Stimulated activated naive CD8-positive, alpha-beta T cell treated with anti-CD3 and anti-CD28 coated beads, Interleukin-15, amount 100 ng/mL, for 72 hours (primary cell): ENCODE results near the gene GAB4.

Source experiments
- ATAC-seq: fragments of 150-1000 bp; cut with Tn5 transposase; 2 replicates; pipeline ENCODE4 v1.10.0; 2021; ENCODE audit warnings: mild to moderate bottlenecking, moderate library complexity
- DNase-seq, 2 donors: peaks; one replicate each; pipeline ENCODE4 v3.0.0; 2021 to 2022
- H3K27ac Mint-ChIP-seq, 2 donors: one replicate each; pipeline ENCODE4 v1.8.0; 2022; ENCODE audit warnings: mild to moderate bottlenecking in 2 of 2, mixed read lengths in 2 of 2, moderate library complexity in 2 of 2
- H3K27me3 Mint-ChIP-seq: one replicate; pipeline ENCODE4 v1.8.0; 2022; ENCODE audit warnings: mixed read lengths
- H3K4me1 Mint-ChIP-seq: one replicate; pipeline ENCODE4 v1.8.0; 2022; ENCODE audit warnings: mild to moderate bottlenecking, mixed read lengths
- H3K4me3 Mint-ChIP-seq, 2 donors: one replicate each; pipeline ENCODE4 v1.8.0; 2022; ENCODE audit warnings: mild to moderate bottlenecking in 2 of 2, mixed read lengths in 2 of 2, moderate library complexity in 1 of 2
- H3K9me3 Mint-ChIP-seq, 2 donors: one replicate each; pipeline ENCODE4 v1.8.0; 2022; ENCODE audit warnings: mixed read lengths in 2 of 2

Gene GAB4

GRCh38 chr22:17013396-17014100 lies 5.5 kb upstream of the GAB4 start:
- H3K9me3 Mint-ChIP-seq = no peaks in the 10 kb centered on the region
- H3K27ac Mint-ChIP-seq = no peak overlapping the region
- DNase-seq (no peak), ATAC-seq (no peak)
- no peak overlapping the region for H3K4me3 Mint-ChIP-seq
- H3K4me1 Mint-ChIP-seq = no peaks in the 10 kb centered on the region
- H3K27me3 Mint-ChIP-seq = peaks cover 35% of the 10 kb centered on the region

DNA sequence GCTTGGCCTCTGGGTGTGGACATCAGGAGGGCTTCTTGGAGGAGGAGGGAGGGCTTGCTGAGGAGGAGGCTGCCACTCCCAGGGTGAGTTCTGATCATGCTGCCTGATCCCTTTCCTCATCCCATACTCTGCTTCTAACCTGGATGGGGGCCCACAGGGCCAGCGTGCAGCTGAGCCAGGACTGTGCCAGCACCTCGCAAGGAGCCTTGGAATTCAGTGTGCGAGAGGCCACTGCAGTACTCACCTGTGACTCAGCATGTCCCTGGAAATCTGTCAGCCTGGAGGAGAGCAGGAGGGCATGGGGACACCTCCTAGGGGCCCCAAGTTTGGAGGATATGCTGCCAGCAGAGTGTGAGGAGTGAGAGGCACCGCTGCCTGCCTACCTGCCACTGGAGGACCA lies 4.2 kb upstream of the GAB4 start:
- Mint-ChIP-seq H3K4me3 (no peak overlapping the region), H3K9me3 (no peaks in the 10 kb centered on the region), H3K27ac (no peak overlapping the region), H3K27me3 (peaks cover 34% of the 10 kb centered on the region), H3K4me1 (no peaks in the 10 kb centered on the region)
- DNase-seq (no peak), ATAC-seq (no peak)

- H3K9me3 Mint-ChIP-seq = peaks cover 11% of the 10 kb centered on the region in 2 donors
- ATAC-seq = no peak
- H3K4me1 Mint-ChIP-seq = no peaks in the 10 kb centered on the region
- no peak overlapping the region for H3K27ac Mint-ChIP-seq
- peaks cover 33% of the 10 kb centered on the region for H3K27me3 Mint-ChIP-seq
- DNase-seq = no peak
- H3K4me3 Mint-ChIP-seq = no peak overlapping the region
Observed at GRCh38 chr22:17009640-17010291, 1.7 kb upstream of the GAB4 start.

DNA sequence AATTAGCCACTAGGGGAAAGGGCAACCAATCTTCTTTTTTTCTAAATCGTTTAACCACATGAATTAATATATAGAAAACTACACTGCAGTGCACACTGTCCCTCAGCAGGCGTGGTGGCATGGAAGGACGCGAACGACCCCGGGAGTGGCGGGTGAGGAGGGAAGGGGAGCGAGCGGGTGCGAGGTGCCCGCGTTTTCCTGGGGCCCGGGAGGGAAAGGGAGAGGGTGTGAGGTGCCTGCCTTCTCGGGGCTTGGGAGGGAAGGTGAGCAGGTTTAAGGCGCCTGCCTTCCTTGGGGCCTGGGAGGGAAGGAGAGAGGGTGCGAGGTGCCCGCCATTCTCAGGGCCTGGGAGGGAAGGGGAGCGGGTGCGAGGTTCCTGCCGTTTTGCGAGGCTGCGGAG lies 765 bp downstream of the GAB4 start:
- no peak for DNase-seq

GRCh38 chr22:16989915-16990314 lies 18.1 kb downstream of the GAB4 start:
- Mint-ChIP-seq H3K27ac (no peak overlapping the region), H3K4me1 (peaks cover 12% of the 10 kb centered on the region), H3K27me3 (no peaks in the 10 kb centered on the region), H3K4me3 (no peak overlapping the region), H3K9me3 (peaks cover 0 to 2% of the 10 kb centered on the region in 2 donors)
- DNase-seq (no peak), ATAC-seq (no peak)

More for the DNA sequence above, 765 bp downstream of the GAB4 start:
- ATAC-seq = no peak
- Mint-ChIP-seq H3K27ac (no peak overlapping the region), H3K4me1 (no peaks in the 10 kb centered on the region), H3K4me3 (no peak overlapping the region), H3K27me3 (peaks cover 44% of the 10 kb centered on the region), H3K9me3 (peaks cover 28 to 29% of the 10 kb centered on the region in 2 donors)

- H3K9me3 Mint-ChIP-seq = peaks cover under 1 to 19% of the 10 kb centered on the region in 2 donors
- DNase-seq (no peak), ATAC-seq (no peak)
- H3K27me3 Mint-ChIP-seq = no peaks in the 10 kb centered on the region
- H3K27ac Mint-ChIP-seq = peak overlapping the region in 1 of 2 donors; percentile 51
- no peak overlapping the region for H3K4me3 Mint-ChIP-seq
- H3K4me1 Mint-ChIP-seq = peaks cover 12% of the 10 kb centered on the region
Observed at GRCh38 chr22:16988257-16988656, 19.8 kb downstream of the GAB4 start.

DNA sequence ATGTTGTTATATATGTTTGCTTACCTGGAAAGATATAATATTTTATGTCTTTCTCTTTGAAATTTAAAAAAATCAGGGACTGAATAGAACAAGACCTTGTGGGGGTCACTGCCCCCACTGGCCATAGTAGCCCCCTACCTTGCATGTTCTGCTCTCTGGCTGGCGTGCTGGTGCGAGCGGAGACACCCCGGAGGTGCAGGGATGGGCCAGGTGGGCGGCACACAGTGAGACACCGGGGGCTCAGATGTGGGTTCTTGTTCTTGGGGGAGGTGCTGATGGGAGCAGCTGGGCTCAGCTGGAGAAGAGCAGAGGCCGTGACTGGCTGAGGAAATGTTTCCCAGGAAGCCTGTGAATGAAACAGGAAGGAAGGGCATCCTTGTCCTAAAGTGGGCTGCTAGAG lies 20.2 kb downstream of the GAB4 start:
- H3K27ac Mint-ChIP-seq = peak overlapping the region in 1 of 2 donors; percentile 51
- peaks cover 12% of the 10 kb centered on the region for H3K4me1 Mint-ChIP-seq
- H3K27me3 Mint-ChIP-seq = no peaks in the 10 kb centered on the region
- H3K4me3 Mint-ChIP-seq = no peak overlapping the region
- ATAC-seq (no peak), DNase-seq (no peak)
- peaks cover 5 to 23% of the 10 kb centered on the region in 2 donors for H3K9me3 Mint-ChIP-seq

- Mint-ChIP-seq H3K27ac (no peak overlapping the region), H3K27me3 (peaks cover 24% of the 10 kb centered on the region), H3K4me3 (no peak overlapping the region), H3K9me3 (no peaks in the 10 kb centered on the region), H3K4me1 (peaks cover 5% of the 10 kb centered on the region)
- ATAC-seq (no peak), DNase-seq (no peak)
Observed at GRCh38 chr22:16975155-16975885, 32.7 kb downstream of the GAB4 start.

- H3K27ac Mint-ChIP-seq = no peak overlapping the region
- ATAC-seq = no peak
- no peaks in the 10 kb centered on the region for H3K9me3 Mint-ChIP-seq
- H3K4me1 Mint-ChIP-seq = peaks cover 12% of the 10 kb centered on the region
- H3K27me3 Mint-ChIP-seq = peaks cover 24% of the 10 kb centered on the region
- no peak for DNase-seq
- no peak overlapping the region for H3K4me3 Mint-ChIP-seq
Observed at GRCh38 chr22:16974298-16975084, 33.5 kb downstream of the GAB4 start.

DNA sequence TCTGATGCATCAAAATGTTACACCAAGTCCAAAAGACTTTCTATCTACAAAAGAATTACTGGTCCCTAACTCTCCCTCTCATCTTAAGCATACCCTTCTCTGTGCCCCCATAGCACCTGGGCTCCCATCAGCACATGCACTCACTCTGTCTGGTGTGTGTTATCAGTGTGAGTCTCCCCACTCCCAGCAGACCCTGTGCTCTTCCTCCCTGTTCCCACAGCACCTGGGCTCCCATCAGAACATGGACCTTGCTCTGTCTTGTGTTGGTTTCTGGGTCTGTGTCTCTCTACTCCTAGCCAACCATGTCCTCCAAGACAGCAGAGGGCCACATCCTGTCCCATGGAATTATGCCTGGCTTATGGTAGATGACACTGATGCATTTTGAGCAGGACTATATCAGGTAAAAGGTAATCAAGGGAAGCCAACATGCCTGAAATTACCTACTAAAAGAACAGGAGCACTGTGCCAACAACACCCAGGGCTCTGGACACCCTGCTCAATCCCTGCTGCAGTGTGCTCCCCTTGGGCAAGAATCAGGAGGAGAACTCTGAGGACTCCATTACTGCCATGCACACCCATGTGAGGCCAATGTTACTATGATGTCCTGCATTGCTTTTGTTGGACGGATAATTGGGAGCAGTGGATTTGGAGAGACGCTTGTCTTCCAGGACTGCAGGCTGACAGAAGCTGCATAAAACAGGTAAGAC lies 34.3 kb downstream of the GAB4 start:
- ATAC-seq (no peak), DNase-seq (no peak)
- peaks cover 12% of the 10 kb centered on the region for H3K4me1 Mint-ChIP-seq
- no peaks in the 10 kb centered on the region for H3K9me3 Mint-ChIP-seq
- no peak overlapping the region for H3K4me3 Mint-ChIP-seq
- H3K27me3 Mint-ChIP-seq = peaks cover 24% of the 10 kb centered on the region
- H3K27ac Mint-ChIP-seq = peak overlapping the region; percentile 3 to 20

DNA sequence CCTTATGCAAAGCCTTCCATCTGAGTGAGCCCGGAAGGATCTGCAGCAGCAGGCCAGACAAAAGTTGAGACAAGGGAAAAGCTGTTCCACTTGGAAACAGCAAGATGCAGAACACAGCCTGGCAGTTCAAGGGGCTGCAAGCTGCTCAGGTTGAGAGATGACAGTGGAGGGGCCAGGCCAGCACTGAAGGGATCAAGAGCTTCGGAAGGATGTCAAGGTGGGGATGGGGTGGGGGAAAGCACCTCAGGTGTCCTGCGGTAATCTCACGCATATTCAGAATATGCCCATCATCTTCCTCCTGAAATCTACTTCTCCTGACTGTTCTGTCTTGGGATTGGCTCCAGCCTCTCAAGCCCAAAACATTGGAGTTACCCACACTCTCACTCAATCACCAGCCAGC lies 35.7 kb downstream of the GAB4 start:
- ATAC-seq (no peak), DNase-seq (no peak)
- no peaks in the 10 kb centered on the region for H3K9me3 Mint-ChIP-seq
- H3K4me1 Mint-ChIP-seq = peaks cover 12% of the 10 kb centered on the region
- H3K27me3 Mint-ChIP-seq = peaks cover 24% of the 10 kb centered on the region
- no peak overlapping the region for H3K27ac Mint-ChIP-seq
- H3K4me3 Mint-ChIP-seq = no peak overlapping the region

DNA sequence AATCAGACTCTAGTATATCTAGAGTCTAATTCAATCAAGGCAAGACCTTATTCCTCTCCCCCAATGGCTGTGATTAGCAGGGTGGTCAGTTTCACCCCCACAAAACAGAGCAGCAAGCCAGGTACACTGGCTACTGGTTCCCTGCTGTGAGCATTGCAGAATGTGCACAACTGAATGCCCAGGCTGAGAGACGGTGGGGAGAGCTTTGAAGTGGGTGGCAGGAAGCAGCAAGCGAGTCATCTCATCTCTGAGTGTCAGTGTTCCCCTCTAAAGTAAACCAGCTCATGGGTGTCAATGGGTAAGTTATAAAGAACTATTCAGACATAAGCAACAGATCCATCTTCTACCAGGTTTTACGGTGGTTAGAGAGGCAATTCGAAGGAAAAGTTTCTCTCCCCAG lies 37.6 kb downstream of the GAB4 start:
- no peak overlapping the region for H3K27ac Mint-ChIP-seq
- H3K4me3 Mint-ChIP-seq = no peak overlapping the region
- peaks cover 12% of the 10 kb centered on the region for H3K4me1 Mint-ChIP-seq
- peak; percentile 65 for ATAC-seq
- H3K9me3 Mint-ChIP-seq = no peaks in the 10 kb centered on the region
- DNase-seq = no peak
- peaks cover 17% of the 10 kb centered on the region for H3K27me3 Mint-ChIP-seq

DNA sequence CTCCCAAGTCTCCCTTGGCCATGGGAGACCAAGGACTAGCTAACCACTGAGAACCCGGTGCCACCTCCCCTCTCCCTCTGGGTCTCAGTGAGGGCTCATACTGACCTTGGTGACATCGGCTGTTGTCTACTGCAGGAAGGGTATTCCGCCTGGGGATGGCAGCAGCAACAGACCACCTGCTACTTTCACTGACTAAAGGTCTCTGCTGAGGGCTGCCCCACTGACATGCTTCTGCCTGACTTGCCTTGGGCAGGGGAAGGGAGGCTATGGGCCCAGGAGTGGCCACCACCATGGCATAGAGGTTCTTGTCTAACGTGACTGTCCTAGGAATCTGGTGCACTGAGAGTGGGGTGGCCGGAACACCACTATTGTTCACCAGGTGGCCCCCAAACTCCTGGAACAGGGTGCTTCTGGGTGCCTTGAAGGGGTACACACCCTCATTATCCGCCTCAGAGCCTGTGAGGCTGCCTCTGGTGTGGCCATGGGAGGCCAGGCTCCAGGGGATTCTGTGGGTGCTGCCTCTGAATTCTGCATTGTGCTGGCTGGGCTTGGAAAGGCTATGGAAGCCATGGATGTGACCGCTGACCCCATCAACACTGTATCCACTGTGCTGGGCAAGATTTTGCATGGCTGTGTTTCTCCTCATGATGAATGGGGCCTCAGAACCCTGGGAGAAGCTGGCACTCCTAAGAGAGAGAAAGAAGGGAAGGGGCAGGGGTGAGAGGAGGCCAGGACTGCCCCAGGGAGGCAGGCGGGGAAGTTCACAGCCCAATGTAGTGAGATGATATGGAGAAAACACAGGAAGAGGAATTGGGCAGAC lies 38.3 kb downstream of the GAB4 start:
- peaks cover 12% of the 10 kb centered on the region for H3K4me1 Mint-ChIP-seq
- H3K9me3 Mint-ChIP-seq = no peaks in the 10 kb centered on the region
- no peak for DNase-seq
- peaks cover 17% of the 10 kb centered on the region for H3K27me3 Mint-ChIP-seq
- H3K4me3 Mint-ChIP-seq = no peak overlapping the region
- ATAC-seq = no peak
- peak overlapping the region; percentile 51 to 55 for H3K27ac Mint-ChIP-seq

DNA sequence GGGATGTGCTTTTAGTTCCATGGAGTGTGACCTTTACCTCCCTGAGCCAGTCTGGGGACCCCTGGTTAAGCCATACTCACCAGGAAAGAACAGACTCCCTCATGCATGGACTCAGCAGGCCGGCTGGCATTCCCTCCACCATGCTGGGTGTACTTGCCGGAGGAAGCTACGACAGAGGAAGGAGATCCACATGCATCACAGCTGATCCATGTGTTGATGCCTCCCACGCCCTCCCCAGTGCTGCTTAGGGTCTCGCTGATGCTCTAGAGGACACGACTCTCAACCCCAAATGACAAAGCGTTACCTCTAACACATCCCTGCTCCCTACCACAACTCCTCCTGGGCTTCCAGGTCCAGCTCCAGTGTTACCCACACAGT lies 39.8 kb downstream of the GAB4 start:
- Mint-ChIP-seq H3K27ac (peak overlapping the region in 1 of 2 donors; percentile 85), H3K9me3 (no peaks in the 10 kb centered on the region), H3K4me3 (no peak overlapping the region), H3K4me1 (peaks cover 12% of the 10 kb centered on the region), H3K27me3 (peaks cover 9% of the 10 kb centered on the region)
- DNase-seq = no peak
- no peak for ATAC-seq
